HepG2 (cell line): ENCODE results near the gene CDCA5. TPM values are rescaled to one million over a fixed set of nuclear protein-coding genes. Genes with fewer than 3 reads are reported as not detected.

ENCODE experiments used
- ATAC-seq: fragments of 200-7000 bp; cut with Tn5 transposase; 3 replicates; pipeline ENCODE4 v1.9.1; 2020; ENCODE audit warnings: mild to moderate bottlenecking, moderate library complexity
- BruUV-seq: library from RNA; stranded (reverse); fragments of 400-500 nt; replicated peaks from 2 replicates; lab custom pipeline; 2021; lab: Mats Ljungman, UMichigan
- CTCF ChIA-PET: fragments of 300-600 bp; formaldehyde crosslinking; extraction: SDS; loops from one replicate; lab custom pipeline; 2021; ENCODE audit warnings: low total read pairs, inconsistent platforms, low intra/inter-chr PET ratio; lab: Yijun Ruan, JAX
- POLR2A ChIA-PET: fragments of 350-600 bp; sonication (Branson Sonifier 250); formaldehyde crosslinking; loops from one replicate; lab custom pipeline; 2020; ENCODE audit warnings: antibody characterized with exemption, inconsistent platforms; lab: Yijun Ruan, JAX
- DNase-seq: peaks from one replicate; pipeline ENCODE4 v3.0.0-alpha.2; 2015; ENCODE audit warnings: low spot score
- FAIRE-seq: peaks from 3 replicates; lab custom pipeline; 2011; peaks lifted over from hg19 to GRCh38; lab: Jason Lieb, UNC
- H2AFZ ChIP-seq: one replicate; pipeline ENCODE4 v1.6.1; 2011; ENCODE audit warnings: low read length, inconsistent platforms
- H3K27ac ChIP-seq: fragments of 300-600 bp; 3 replicates; pipeline ENCODE4 v1.8.0; 2011; ENCODE audit warnings: mixed run types, mild to moderate bottlenecking, mixed read lengths, low read length, inconsistent platforms; ENCODE audit not compliant: insufficient read depth; ENCODE audit errors: extremely low read length
- H3K27me3 ChIP-seq, 2 experiments: fragments of 200-600 bp in 1 of 2; 2 replicates in 1 of 2; 3 replicates in 1 of 2; pipeline versions ENCODE4 v1.6.0 to v1.8.0; 2011; ENCODE audit warnings: low read length in 2 of 2, mild to moderate bottlenecking in 2 of 2, moderate library complexity in 2 of 2, inconsistent platforms in 1 of 2; ENCODE audit not compliant: insufficient read depth in 2 of 2, control insufficient read depth in 1 of 2
- H3K36me3 ChIP-seq, 2 experiments: fragments of 200-600 bp in 1 of 2; replicated peaks in 1 of 2; 2 replicates in 1 of 2; 3 replicates in 1 of 2; pipeline versions ENCODE4 v1.5.1 to v1.8.0; 2011; ENCODE audit warnings: low read length in 2 of 2, inconsistent platforms in 1 of 2; ENCODE audit not compliant: insufficient read depth in 2 of 2, control insufficient read depth in 1 of 2
- H3K4me1 ChIP-seq: 2 replicates; pipeline ENCODE4 v1.5.1; 2012; ENCODE audit warnings: low read length, inconsistent platforms; ENCODE audit not compliant: insufficient read depth
- H3K4me2 ChIP-seq: 2 replicates; pipeline ENCODE4 v1.6.0; 2011; ENCODE audit warnings: low read depth, low read length, inconsistent platforms
- H3K4me3 ChIP-seq, 3 experiments: fragments of 200-600 bp in 1 of 3; sonication (generic), shearing (Covaris generic) in 1 of 3; replicated peaks in 1 of 3; 2 replicates each; pipeline ENCODE4 v1.5.1; 2011 to 2016; ENCODE audit warnings: low read length in 3 of 3, inconsistent platforms in 2 of 3, low read depth in 2 of 3, mild to moderate bottlenecking in 2 of 3, control low read depth in 1 of 3, mixed read lengths in 1 of 3; ENCODE audit not compliant: insufficient read depth in 1 of 3
- H3K79me2 ChIP-seq: one replicate; pipeline ENCODE4 v1.6.1; 2011; ENCODE audit warnings: low read length, inconsistent platforms; ENCODE audit not compliant: insufficient read depth
- H3K9ac ChIP-seq: 2 replicates; pipeline ENCODE4 v1.6.0; 2011; ENCODE audit warnings: mild to moderate bottlenecking, low read depth, low read length, inconsistent platforms; ENCODE audit not compliant: insufficient read depth
- H3K9me3 ChIP-seq: 2 replicates; pipeline ENCODE4 v1.5.1; 2012; ENCODE audit warnings: mild to moderate bottlenecking, low read length
- H4K20me1 ChIP-seq: 2 replicates; pipeline ENCODE4 v1.6.0; 2011; ENCODE audit warnings: inconsistent platforms, mild to moderate bottlenecking, low read length, moderate library complexity; ENCODE audit not compliant: insufficient read depth
- AGO1 ChIP-seq: fragments of 200-400 bp; formaldehyde crosslinking; IDR thresholded peaks from 2 replicates; pipeline ENCODE4 v1.6.1; 2017; ENCODE audit warnings: mild to moderate bottlenecking, low read depth, low read length, moderate library complexity; ENCODE audit not compliant: poor library complexity, severe bottlenecking
- AGO2 ChIP-seq: fragments of 200-400 bp; formaldehyde crosslinking; optimal IDR thresholded peaks from 2 replicates; pipeline ENCODE3; 2017; ENCODE audit warnings: mild to moderate bottlenecking, low read depth, low read length, moderate library complexity
- HDAC1 ChIP-seq: sonication (generic); formaldehyde crosslinking; IDR thresholded peaks from 2 replicates; pipeline ENCODE4 v1.5.1; 2020; ENCODE audit warnings: mild to moderate bottlenecking, missing genetic modification reagents
- KDM3A ChIP-seq: IDR thresholded peaks from 2 replicates; pipeline ENCODE4 v1.6.1; 2018; ENCODE audit warnings: low read depth, missing compliant biosample characterization
- KDM6A ChIP-seq: IDR thresholded peaks from 2 replicates; pipeline ENCODE4 v1.6.1; 2016; ENCODE audit warnings: low read depth
- NFIB ChIP-seq: sonication (generic); formaldehyde crosslinking; IDR thresholded peaks from 2 replicates; pipeline ENCODE4 v1.9.0; 2021; ENCODE audit warnings: missing genetic modification reagents, mild to moderate bottlenecking, borderline replicate concordance
- POLR2A ChIP-seq, 2 experiments: IDR thresholded peaks; 2 replicates each; pipeline ENCODE4 v1.6.1; 2011; ENCODE audit warnings: low read depth in 2 of 2, low read length in 2 of 2, mild to moderate bottlenecking in 1 of 2, moderate library complexity in 1 of 2; ENCODE audit not compliant: insufficient read depth in 1 of 2
- POLR2G ChIP-seq: fragments of 200-400 bp; formaldehyde crosslinking; IDR thresholded peaks from 2 replicates; pipeline ENCODE4 v1.6.1; 2018; ENCODE audit warnings: mild to moderate bottlenecking, low read depth, low read length, moderate library complexity
- SMARCE1 ChIP-seq: fragments of 450-650 bp; IDR thresholded peaks from 2 replicates; pipeline ENCODE4 v1.6.1; 2017; ENCODE audit warnings: borderline replicate concordance
- THYN1 ChIP-seq: sonication (generic); formaldehyde crosslinking; IDR thresholded peaks from 2 replicates; pipeline ENCODE4 v1.8.1; 2023; ENCODE audit warnings: low read depth, mild to moderate bottlenecking, moderate library complexity, missing genetic modification reagents, borderline replicate concordance
- TP53 ChIP-seq: sonication (generic); formaldehyde crosslinking; conservative IDR thresholded peaks from 2 replicates; pipeline ENCODE4 v1.4.0; 2020; ENCODE audit warnings: missing genetic modification reagents
- ZNF24 ChIP-seq: fragments of 450-650 bp; IDR thresholded peaks from 2 replicates; pipeline ENCODE4 v1.6.1; 2017; ENCODE audit warnings: antibody characterized with exemption, mild to moderate bottlenecking
- ZNF282 ChIP-seq: fragments of 450-650 bp; IDR thresholded peaks from 2 replicates; pipeline ENCODE4 v1.6.1; 2018; ENCODE audit not compliant: partially characterized antibody
- ZNF296 ChIP-seq: sonication (generic); formaldehyde crosslinking; conservative IDR thresholded peaks from 2 replicates; pipeline ENCODE4 v1.5.0; 2020; ENCODE audit warnings: mild to moderate bottlenecking, missing genetic modification reagents
- ZNF652 ChIP-seq: IDR thresholded peaks from 2 replicates; pipeline ENCODE4 v1.6.1; 2016; ENCODE audit warnings: low read depth, borderline replicate concordance
- WGBS: methylation state at CpG from one replicate; pipeline ENCODE4 v1.1.6; 2017; ENCODE audit warnings: low lambda C conversion rate; 5-methylcytosine and 5-hydroxymethylcytosine counted together
- in situ Hi-C: cut with HindIII; loops from 2 replicates; pipeline ENCODE4 v1.10.0; 2017; ENCODE audit warnings: low pct_unique_long_range_greater_than_20kb; ENCODE audit not compliant: extremely low pct_ligation_motif_present
- intact Hi-C: fragments of 100-400 bp; cut with micrococcal nuclease; formaldehyde crosslinking; loops from one replicate; pipeline ENCODE4 v1.10.0; 2022; ENCODE audit not compliant: unreplicated experiment
- polyA plus RNA-seq, 8 experiments: library from polyadenylated mRNA; depleted of rRNA in 3 of 8; stranded (reverse) in 7 of 8; unstranded in 1 of 8; fragments of >200 nt; fragmentation: Illumina TruSeq in 4 of 8; extraction: Trizol in 4 of 8; gene quantifications; 2 replicates each; pipeline versions ENCODE4 v1.2.1 to v1.2.3, GENCODE V29; 2011 to 2016; ENCODE audit warnings: low read depth in 4 of 8, missing spikeins in 1 of 8, mixed read lengths in 1 of 8; ENCODE audit not compliant: insufficient read depth in 1 of 8
- total RNA-seq, 5 experiments: library from RNA; depleted of rRNA; stranded (reverse); fragments of >200 nt; fragmentation: Illumina TruSeq; extraction: Trizol; gene quantifications; 2 replicates each; pipeline ENCODE4 v1.2.3, GENCODE V29; 2016; ENCODE audit warnings: low read depth in 1 of 5
- TF ChIP-seq, protein P1 (sequence below): sonication (generic); formaldehyde crosslinking; conservative IDR thresholded peaks from 2 replicates; pipeline ENCODE4 v1.4.0; 2020; ENCODE audit warnings: missing genetic modification reagents
- TF ChIP-seq, protein P2 (sequence below): sonication (generic); formaldehyde crosslinking; IDR thresholded peaks from 2 replicates; pipeline ENCODE4 v1.4.0; 2020; ENCODE audit warnings: missing genetic modification reagents
- TF ChIP-seq, protein P3 (sequence below): sonication (generic); formaldehyde crosslinking; IDR thresholded peaks from 2 replicates; pipeline ENCODE4 v1.4.0; 2020; ENCODE audit warnings: missing genetic modification reagents; ENCODE audit errors: not compliant biosample characterization

CDCA5 gene
- total and polyA plus RNA-seq, 2 of the 13 experiments (the other 11 are each of a cell fraction or from before 2014, with no cell fraction given): 13.5 to 50.6 TPM

DNA sequence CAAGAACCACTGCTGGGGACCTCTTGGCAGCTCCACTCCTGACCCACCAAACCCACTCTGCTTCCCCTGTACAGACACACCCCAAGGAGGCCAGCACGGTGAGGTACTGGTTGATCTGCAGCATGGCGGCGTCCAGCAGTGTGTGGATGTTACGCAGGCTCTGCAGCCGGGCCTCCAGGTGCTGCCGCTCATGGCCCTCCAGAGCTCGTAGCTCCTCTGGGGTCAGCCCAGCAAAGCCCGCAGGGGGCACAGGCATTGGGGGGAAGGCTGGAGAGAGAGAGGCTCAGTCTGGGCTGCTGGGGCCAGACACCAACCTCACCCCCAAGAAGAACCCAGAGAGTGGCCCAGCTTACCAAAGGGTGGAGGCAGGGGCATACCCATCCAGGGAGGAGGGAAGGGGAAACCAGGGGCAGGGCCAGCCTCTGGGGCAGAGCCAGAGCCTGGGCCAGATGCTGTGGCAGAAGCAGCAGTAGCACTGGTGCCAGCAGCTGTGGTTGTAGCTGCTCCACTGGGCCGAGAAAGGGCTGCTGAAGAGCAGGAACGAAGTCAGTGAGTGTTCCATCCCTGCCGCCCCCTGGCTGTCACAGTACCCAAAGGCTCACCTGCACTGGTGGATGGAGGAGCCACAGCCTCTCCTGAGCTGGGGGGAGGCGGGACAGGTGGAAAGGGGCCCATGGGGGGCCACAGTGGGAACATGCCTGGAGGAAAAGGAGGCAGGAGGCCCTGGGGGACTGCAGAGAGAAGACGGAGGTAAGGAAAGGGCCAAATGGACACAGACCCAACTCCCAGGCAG lies 46.0 kb upstream of the CDCA5 start (continued):
- TF ChIP-seq, protein P1, sequence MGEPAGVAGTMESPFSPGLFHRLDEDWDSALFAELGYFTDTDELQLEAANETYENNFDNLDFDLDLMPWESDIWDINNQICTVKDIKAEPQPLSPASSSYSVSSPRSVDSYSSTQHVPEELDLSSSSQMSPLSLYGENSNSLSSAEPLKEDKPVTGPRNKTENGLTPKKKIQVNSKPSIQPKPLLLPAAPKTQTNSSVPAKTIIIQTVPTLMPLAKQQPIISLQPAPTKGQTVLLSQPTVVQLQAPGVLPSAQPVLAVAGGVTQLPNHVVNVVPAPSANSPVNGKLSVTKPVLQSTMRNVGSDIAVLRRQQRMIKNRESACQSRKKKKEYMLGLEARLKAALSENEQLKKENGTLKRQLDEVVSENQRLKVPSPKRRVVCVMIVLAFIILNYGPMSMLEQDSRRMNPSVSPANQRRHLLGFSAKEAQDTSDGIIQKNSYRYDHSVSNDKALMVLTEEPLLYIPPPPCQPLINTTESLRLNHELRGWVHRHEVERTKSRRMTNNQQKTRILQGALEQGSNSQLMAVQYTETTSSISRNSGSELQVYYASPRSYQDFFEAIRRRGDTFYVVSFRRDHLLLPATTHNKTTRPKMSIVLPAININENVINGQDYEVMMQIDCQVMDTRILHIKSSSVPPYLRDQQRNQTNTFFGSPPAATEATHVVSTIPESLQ (CRISPR knock-in tag): no peak
- TF ChIP-seq AGO1 (peak; percentile 41), ZNF282 (no peak), TP53 (CRISPR knock-in tag) (no peak), KDM3A (no peak), HDAC1 (CRISPR knock-in tag) (no peak), AGO2 (peak; percentile 93)

DNA sequence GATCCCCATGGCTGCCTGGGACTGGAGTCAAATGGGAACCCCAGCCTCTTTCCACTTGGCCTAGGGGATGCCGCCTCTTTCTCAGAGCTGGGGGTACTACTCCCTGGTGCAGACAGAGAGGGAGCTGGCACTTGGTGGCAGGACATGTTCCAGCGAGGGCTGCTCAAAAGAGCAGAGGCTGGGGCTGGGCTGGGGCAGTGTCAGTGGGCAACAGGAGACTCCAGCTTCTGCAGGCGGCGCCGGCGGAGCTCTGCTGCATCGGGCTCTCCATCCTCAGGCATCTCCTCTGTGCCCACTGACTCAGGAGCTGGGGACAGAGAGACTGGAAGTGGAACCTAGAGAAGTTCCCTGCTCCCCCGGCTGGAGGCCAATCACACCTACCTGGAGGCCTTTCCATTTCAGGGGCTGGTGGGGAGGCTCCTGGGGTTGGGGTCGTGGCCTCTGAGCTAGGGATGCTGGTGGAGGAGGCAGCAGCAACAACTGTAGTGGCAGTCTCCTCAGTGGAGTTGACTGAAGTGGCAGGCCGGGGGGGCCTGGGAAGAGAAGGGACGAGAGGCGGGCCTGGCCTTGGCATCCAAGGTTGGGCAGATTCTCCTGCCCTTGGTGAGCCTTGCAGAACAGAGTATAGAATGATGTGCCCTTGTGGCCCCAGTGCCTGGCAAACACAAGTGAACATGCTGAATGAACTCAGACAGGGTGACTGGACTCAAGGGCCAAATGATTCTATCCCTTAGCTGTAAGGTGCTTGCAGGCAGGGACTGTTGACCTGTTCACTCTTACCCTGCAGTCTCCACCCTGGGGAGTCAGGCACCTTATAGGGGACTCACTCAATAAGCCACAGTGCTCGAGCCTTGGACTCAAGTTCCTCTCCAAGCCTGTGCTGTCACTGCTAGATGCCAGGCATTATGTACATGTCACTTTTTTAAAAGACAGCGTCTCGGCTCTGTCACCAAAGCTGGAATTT lies 44.6 kb upstream of the CDCA5 start:
- H3K36me3 ChIP-seq: peaks cover 47 to 80% of the 10 kb centered on the region in 2 experiments
- intact Hi-C loops (no loop called here), in situ Hi-C loops (no loop called here)
- no peak for FAIRE-seq
- ATAC-seq: no peak
- no TSS peak for BruUV-seq
- H3K79me2 ChIP-seq: peaks cover 34% of the 10 kb centered on the region
- H3K4me1 ChIP-seq: peaks cover 27% of the 10 kb centered on the region
- H4K20me1 ChIP-seq: peaks cover 17% of the 10 kb centered on the region
- no peaks in the 10 kb centered on the region for H3K9me3 ChIP-seq
- no peak overlapping the region for H3K4me3 ChIP-seq
- no peak for DNase-seq
- ChIA-PET CTCF (no interaction called here), POLR2A (interaction anchor here (0.6 to 2.8 kb wide), 4 partner anchors 10 to 291 kb away, joined by 3 to 12 read pairs (median 6); partner anchors contain the start of gene ZNHIT2)
- no peak overlapping the region for H2AFZ ChIP-seq
- H3K4me2 ChIP-seq: no peak overlapping the region
- H3K27me3 ChIP-seq: no peaks in the 10 kb centered on the region
- no peak overlapping the region for H3K9ac ChIP-seq
- 100% methylated on average over 7 of the region's 15 CpGs for WGBS
- H3K27ac ChIP-seq: no peak overlapping the region
- TF ChIP-seq, protein P2, sequence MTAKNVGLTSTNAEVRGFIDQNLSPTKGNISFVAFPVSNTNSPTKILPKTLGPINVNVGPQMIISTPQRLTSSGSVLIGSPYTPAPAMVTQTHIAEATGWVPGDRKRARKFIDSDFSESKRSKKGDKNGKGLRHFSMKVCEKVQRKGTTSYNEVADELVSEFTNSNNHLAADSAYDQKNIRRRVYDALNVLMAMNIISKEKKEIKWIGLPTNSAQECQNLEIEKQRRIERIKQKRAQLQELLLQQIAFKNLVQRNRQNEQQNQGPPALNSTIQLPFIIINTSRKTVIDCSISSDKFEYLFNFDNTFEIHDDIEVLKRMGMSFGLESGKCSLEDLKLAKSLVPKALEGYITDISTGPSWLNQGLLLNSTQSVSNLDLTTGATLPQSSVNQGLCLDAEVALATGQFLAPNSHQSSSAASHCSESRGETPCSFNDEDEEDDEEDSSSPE (CRISPR knock-in tag): no peak
- TF ChIP-seq THYN1 (CRISPR knock-in tag): no peak
- no peak for TF ChIP-seq ZNF296 (CRISPR knock-in tag)
- TF ChIP-seq POLR2A (IDR thresholded peaks at IDR 0.05; ENCODE audit: insufficient read depth in 1 of 2, low read depth in 2 of 2, low read length in 2 of 2): peak in 1 of 2 experiments; percentile 7; a peak in 2 of 4 replicates
- TF ChIP-seq POLR2G: peak; percentile 44; the same call in 1 of the 2 replicates
- no peak for TF ChIP-seq SMARCE1
- TF ChIP-seq, protein P3, sequence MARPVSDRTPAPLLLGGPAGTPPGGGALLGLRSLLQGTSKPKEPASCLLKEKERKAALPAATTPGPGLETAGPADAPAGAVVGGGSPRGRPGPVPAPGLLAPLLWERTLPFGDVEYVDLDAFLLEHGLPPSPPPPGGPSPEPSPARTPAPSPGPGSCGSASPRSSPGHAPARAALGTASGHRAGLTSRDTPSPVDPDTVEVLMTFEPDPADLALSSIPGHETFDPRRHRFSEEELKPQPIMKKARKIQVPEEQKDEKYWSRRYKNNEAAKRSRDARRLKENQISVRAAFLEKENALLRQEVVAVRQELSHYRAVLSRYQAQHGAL (CRISPR knock-in tag): no peak
- no peak for TF ChIP-seq ZNF652 (CRISPR knock-in tag)
- no peak for TF ChIP-seq KDM6A (CRISPR knock-in tag)
- no peak for TF ChIP-seq ZNF24
- TF ChIP-seq NFIB (CRISPR knock-in tag): no peak
